ENCODE data around the gene IRF6. TPM values are rescaled to one million over a fixed set of nuclear protein-coding genes. Genes with fewer than 3 reads are reported as not detected.

IRF6 gene
- total and polyA plus RNA-seq, 2 of the 8 experiments (the other 6 are each of a cell fraction or from before 2014, with no cell fraction given) = 9.6 to 13.4 TPM

DNA sequence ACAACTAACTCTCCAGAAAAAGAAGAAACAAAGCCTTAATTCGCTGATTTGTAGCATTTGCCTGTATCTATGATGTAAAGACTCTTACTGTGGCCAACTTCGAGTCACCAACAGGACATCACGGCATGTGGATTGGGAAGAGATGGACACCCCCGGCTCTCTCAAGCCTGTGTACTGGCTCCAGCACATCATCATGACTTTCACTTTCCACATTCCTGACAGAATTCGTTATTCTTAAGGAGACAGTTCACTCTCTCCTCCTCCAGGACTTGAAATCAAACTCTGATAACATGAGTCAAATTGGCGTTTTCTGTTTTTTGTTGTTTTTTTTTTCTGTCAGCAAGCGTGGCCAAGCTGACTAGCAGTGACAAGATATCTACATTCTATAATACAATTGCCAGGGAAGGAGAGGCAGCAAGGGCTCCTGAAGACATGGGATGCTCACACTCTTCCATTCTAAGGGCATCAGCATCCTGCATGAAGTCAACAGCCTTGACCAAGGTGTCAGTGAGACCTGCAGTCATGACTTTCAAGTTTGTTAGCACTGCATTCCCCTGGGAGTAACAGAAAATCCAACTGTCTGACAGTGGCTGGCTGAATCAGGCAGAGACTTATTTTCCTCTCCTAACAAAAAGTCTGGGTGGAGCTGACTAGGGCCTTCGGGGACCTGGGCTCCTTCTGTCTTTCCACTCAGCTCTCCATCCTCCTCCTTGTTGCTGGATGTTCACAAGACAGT is 63.4 kb downstream of the IRF6 start:
- Histone ChIP-seq H3K9ac (replicated peaks in 1 of 4; ENCODE audit: extremely low read depth in 1 of 4, low read depth in 3 of 4, low read length in 3 of 4) (no peak overlapping the region), H3K23me2 (ENCODE audit: low read depth, low read length) (no peaks in the 10 kb centered on the region), H2BK12ac (ENCODE audit: low read depth, low read length) (no peak overlapping the region), H4K91ac (replicated peaks; ENCODE audit: insufficient read length, low read length) (no peak overlapping the region), H3K4me2 (ENCODE audit: insufficient read depth in 1 of 2, low read depth in 2 of 2, low read length in 2 of 2) (no peak overlapping the region), H3K4me1 (replicated peaks in 1 of 4; ENCODE audit: control insufficient read depth in 3 of 4, insufficient read depth in 4 of 4, low read length in 3 of 4) (0 out of 7 replicates have a peak, but pooled peaks cover 0 to 3% (median 0%) of the 10 kb centered on the region in 4 experiments), H2BK15ac (ENCODE audit: low read length) (no peak overlapping the region), H4K20me1 (replicated peaks in 1 of 2; ENCODE audit: control insufficient read depth in 1 of 2, insufficient read depth in 2 of 2, low read length in 2 of 2) (no peaks in the 10 kb centered on the region), H3K36me3 (ENCODE audit: control insufficient read depth in 2 of 4, insufficient read depth in 4 of 4, low read length in 3 of 4) (no peaks in the 10 kb centered on the region), H3K9me3 (ENCODE audit: insufficient read depth in 2 of 2, low read depth in 1 of 2, low read length in 1 of 2) (no peaks in the 10 kb centered on the region), H4K8ac (ENCODE audit: extremely low read depth, insufficient read depth, low read length) (no peak overlapping the region), H2AFZ (ENCODE audit: low read length) (no peak overlapping the region), H3K23ac (ENCODE audit: insufficient read length) (no peak overlapping the region), H3K18ac (ENCODE audit: extremely low read depth, low read length) (no peak overlapping the region), H2AK5ac (ENCODE audit: low read depth, low read length) (no peak overlapping the region), H3K27ac (ENCODE audit: low read depth, low read length) (no peak overlapping the region), H3K79me2 (ENCODE audit: control insufficient read depth in 1 of 2, insufficient read depth in 2 of 2, low read length in 2 of 2) (no peaks in the 10 kb centered on the region), H3K4me3 (ENCODE audit: extremely low read depth in 1 of 4, insufficient read depth in 2 of 4, low read depth in 3 of 4, low read length in 4 of 4) (no peak overlapping the region), H3K79me1 (ENCODE audit: low read depth, low read length) (no peaks in the 10 kb centered on the region), H3K4ac (replicated peaks; ENCODE audit: insufficient read length, low read depth, low read length) (no peak overlapping the region), H3K14ac (ENCODE audit: insufficient read length) (no peak overlapping the region), H2BK20ac (ENCODE audit: low read length) (no peak overlapping the region), H3K56ac (replicated peaks; ENCODE audit: insufficient read length, low read depth, low read length) (no peak overlapping the region), H2BK5ac (ENCODE audit: low read depth, low read length) (no peak overlapping the region), H2BK120ac (replicated peaks; ENCODE audit: low read depth, low read length) (no peak overlapping the region), H4K5ac (ENCODE audit: insufficient read length, low read depth, low read length) (no peak overlapping the region), H3K27me3 (replicated peaks in 1 of 4; ENCODE audit: control insufficient read depth in 3 of 4, extremely low read depth in 1 of 4, insufficient read depth in 3 of 4, low read length in 3 of 4) (no peaks in the 10 kb centered on the region; a peak in 1 of 7 replicates)
- no peak for FAIRE-seq
- 83% methylated on average over 8 of the region's 8 CpGs; no CpG with 5 or more reads in 1 of the 2 experiments for WGBS, 2 experiments (ENCODE audit: extremely low coverage in 1 of 2, insufficient coverage in 1 of 2, insufficient read length in 1 of 2, insufficient replicate concordance in 2 of 2, low coverage in 1 of 2, low lambda C conversion rate in 2 of 2, missing lambda C conversion rate in 1 of 2)
- CTCF ChIA-PET (ENCODE audit: partially characterized antibody) = no interaction called here
- DNase-seq (ENCODE audit: low read depth in 1 of 2, low spot score in 2 of 2) = no peak
- POLR2A ChIA-PET (ENCODE audit: partially characterized antibody) = no interaction called here
- TF ChIP-seq BRCA1 (IDR thresholded peaks at IDR 0.05; ENCODE audit: low read depth, low read length) (no peak), TEAD4 (IDR thresholded peaks at IDR 0.05; ENCODE audit: low read depth, low read length) (no peak), KDM5A (IDR thresholded peaks at IDR 0.05; ENCODE audit: low read length) (no peak), CBX8 (IDR thresholded peaks at IDR 0.05; ENCODE audit: borderline replicate concordance, low read depth, low read length) (no peak), RFX5 (IDR thresholded peaks at IDR 0.05; ENCODE audit: borderline replicate concordance, low read depth, low read length) (no peak), ASH2L (IDR thresholded peaks at IDR 0.05; ENCODE audit: low read length) (no peak), TBP (IDR thresholded peaks at IDR 0.05; ENCODE audit: low read depth, low read length) (no peak), KDM1A (IDR thresholded peaks at IDR 0.05; ENCODE audit: borderline replicate concordance, low read length) (no peak), EGR1 (IDR thresholded peaks at IDR 0.05; ENCODE audit: borderline replicate concordance, low read depth, low read length) (no peak), EZH2 (IDR thresholded peaks at IDR 0.05; ENCODE audit: low read depth, low read length, severe bottlenecking) (no peak), SUZ12 (IDR thresholded peaks at IDR 0.05; ENCODE audit: low read length) (no peak)
- TF ChIP-seq, protein P1, sequence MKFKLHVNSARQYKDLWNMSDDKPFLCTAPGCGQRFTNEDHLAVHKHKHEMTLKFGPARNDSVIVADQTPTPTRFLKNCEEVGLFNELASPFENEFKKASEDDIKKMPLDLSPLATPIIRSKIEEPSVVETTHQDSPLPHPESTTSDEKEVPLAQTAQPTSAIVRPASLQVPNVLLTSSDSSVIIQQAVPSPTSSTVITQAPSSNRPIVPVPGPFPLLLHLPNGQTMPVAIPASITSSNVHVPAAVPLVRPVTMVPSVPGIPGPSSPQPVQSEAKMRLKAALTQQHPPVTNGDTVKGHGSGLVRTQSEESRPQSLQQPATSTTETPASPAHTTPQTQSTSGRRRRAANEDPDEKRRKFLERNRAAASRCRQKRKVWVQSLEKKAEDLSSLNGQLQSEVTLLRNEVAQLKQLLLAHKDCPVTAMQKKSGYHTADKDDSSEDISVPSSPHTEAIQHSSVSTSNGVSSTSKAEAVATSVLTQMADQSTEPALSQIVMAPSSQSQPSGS (IDR thresholded peaks at IDR 0.05; ENCODE audit: low read length) = no peak

All from H1 (cell line).